GM19099 (cell line): ENCODE measurements around the gene TRAPPC3L.
A peak's percentile ranks its signal among the peaks of the same experiment; 100 is the strongest.

ENCODE experiments used
- POLR2A ChIP-seq: IDR thresholded peaks from 3 replicates; pipeline ENCODE4 v1.6.1; 2011; ENCODE audit warnings: low read depth; ENCODE audit not compliant: insufficient read length; ENCODE audit errors: extremely low read depth

The TRAPPC3L gene

DNA sequence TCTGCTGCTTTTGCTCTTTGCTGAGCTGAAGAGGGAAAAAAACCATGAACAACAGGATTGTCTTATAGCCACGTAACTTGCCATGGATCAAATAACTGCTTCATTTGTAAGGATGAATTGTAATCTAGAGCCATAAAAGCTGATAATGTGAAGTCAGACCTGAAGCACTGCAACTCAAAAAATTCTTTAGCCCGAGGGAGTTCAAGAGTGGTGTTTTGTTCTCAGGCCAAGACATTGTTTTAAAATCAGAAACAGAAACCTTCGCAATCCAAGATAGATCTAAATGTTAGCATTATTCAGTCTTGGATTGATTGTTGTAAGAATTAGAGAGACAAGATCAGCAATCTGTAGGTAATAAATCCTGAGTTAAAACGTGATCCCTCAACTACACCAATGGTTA, at the start of gene TRAPPC3L:
TSS of gene TRAPPC3L (minus strand) at position 34 of the 400 bp plus-strand sequence. CDS start 170 bp downstream, outside the sequence.
- TF ChIP-seq POLR2A, result no peak

DNA sequence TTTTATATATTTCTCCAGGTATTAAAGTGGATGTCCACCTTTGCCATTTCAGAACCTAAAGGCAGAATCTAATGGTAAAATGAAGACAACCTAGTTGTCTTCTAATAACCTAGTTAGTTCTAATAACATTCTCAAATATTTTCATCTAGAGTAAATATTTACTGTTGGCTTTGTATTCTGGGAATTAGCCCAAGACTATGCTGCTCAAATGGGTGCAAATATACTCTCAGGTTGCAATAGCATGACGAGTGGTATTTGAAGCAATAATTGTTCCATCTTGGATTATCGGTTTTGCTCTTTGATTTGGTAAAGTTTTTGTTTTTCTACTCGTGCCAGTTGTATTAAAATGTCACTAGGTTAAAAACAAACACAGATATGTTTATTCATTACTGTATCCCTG, 49.8 kb upstream of the TRAPPC3L start:
- no peak for TF ChIP-seq POLR2A

DNA sequence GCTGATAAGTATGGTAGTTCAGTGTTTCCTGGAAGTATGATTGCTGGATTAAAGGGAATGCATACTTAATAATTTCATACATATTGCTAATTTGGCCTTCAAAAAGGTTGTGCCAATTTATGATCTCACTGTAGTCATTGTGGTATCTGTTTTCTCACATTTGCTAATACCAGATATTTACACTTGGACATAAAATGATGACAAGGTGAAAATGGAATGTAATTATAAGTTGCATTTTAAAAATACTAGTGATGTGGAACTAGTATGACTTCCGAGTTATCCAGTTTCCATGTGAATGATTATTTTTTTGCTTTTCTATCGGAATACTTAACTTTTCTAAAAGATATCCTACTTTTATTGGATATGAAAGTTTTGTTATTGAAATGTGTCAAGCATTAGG, 41.3 kb upstream of the TRAPPC3L start:
- TF ChIP-seq POLR2A, result no peak

DNA sequence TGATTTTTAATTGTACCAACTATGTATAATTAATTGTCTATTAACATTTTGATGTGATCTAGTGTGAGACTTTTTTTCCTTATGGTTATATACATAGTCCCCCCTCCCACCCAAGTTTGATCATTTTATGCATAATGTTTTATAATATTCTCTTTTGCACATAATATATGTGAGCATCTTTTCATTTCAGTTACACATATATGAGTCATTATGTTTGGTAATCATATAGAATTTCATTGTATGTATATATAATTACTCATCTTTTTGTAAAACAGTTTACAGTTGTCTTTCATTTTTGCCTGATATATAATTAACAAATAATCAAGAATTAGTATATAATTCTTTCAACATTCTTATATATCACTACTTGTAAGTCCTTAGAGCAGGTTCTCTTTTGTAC, 40.8 kb upstream of the TRAPPC3L start:
- TF ChIP-seq POLR2A, result no peak

DNA sequence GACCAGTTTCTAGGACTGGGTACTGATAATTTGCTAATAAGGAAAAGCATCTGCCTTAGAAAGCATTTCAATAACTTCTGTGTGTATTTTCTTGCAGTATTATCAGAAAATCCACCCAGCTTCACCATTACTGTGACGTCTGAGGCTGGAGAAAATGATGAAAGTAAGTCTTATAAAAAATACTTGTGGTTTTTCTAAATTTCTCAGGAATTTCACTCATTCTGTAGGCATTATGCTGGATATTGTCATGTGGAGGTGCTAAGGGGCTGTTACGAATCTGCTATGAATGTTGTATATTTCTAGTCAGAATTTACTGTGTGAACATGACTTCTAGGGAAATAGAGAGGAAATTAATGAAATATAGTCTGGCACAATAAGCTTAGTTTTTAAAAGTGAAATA, 34.7 kb upstream of the TRAPPC3L start:
- no peak for TF ChIP-seq POLR2A

DNA sequence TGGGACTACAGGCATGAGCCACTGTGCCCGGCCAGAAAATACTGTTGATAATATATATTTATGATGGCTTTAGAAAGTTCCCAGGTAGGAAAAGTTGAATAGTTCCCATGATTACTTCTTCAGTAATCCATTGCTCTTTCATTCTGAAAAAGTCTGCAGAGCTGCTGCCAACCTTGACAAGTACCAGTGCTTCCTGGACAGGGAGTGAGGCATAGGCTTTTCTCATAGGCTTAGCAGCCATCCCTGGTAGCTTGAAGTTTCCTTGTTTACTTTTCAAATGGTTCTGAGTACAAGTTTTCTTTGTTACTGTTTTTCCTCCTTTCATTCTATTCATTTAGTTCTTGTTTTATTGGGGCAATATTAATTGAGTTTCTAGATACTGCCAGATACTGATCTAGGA, 33.7 kb upstream of the TRAPPC3L start:
- TF ChIP-seq POLR2A, result no peak

DNA sequence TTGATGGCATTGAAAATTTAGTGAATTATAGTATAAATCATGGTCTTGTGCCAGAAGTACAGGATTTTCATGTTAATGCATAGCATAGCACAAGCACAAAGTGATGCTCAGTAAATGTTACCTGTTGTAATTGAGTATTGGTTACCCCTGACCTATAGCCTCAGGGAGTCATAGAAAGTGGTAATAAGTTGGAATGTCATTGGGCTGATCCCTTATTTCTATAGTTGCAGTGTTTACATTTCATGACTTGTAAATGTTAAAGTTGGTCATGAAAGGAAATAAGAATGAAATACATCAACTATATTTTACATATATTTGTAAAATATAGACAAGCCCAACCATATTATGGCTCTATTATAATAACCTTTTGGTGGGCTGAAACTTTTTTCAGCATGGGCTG, 32.9 kb upstream of the TRAPPC3L start:
- TF ChIP-seq POLR2A, result no peak

DNA sequence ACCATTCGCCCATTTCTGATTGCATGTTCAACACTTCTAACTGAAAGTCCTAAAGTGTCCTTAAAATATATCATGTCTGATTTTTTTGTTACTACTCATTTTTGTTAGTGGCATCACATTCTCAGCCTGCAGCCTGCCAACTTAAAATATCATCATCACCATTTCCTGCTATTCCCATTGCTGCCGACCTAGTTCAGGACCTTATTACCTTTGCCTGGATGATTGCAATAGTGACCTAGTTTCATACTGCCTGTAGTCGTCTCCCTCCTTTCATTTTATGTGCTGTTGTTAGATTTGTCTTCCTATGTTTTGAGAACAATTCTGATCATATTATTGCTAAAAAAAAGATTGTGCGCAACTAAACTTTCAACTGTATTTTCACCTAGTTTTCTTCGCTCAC, 32.0 kb upstream of the TRAPPC3L start:
- no peak for TF ChIP-seq POLR2A

DNA sequence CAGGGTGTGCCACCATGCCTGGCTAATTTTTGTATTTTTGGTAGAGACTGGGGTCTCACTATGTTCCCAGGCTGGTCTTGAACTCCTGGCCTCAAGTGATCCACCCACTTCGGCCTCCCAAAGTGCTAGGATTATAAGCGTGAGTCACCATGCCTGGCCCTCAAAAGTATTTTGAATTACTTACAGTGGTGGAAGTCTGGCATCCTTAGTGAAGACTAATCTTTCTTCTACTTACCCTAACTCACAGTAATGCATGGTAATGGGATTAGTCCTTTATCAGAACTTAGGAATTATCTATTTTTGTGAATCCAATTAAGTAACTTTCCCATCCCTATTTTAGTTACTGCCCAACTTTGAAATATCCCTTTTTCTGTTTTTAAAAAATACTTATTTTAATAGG, 29.7 kb upstream of the TRAPPC3L start:
- no peak for TF ChIP-seq POLR2A

DNA sequence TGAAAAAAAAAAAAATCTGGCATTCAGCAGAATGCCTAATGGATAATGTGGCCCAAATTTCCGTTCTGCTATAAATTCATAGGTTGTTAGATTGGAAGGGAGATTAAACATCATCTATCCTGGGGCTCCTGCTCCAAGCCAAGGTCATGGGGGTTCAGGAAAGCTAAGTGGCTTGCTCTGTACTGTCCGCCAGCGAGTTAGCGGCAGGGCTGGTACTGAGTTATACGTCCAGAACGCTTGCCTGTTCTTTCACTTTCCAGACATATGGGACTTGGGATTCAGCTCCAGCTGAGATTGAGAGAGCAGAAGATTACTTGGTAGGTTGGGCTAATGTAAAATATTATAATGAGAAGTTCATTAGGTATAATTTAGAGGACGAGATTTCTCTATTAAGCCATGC, 26.7 kb upstream of the TRAPPC3L start:
- no peak for TF ChIP-seq POLR2A

DNA sequence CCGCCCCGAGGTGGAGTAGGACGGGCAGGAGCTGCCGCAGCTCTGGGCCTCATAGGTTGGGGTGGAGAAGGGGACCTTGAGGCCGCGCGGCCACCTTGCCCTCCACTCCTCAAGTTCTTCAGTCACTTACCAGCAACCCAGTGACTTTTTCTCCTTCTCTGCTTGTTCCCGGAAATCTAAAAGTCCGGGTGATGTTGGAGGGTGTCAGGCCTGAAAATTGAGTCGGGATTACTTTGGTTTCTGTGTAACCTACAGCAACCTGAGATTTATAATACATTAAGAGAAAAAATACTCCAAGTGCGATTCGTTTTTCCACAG, 26.2 kb upstream of the TRAPPC3L start:
- no peak for TF ChIP-seq POLR2A

DNA sequence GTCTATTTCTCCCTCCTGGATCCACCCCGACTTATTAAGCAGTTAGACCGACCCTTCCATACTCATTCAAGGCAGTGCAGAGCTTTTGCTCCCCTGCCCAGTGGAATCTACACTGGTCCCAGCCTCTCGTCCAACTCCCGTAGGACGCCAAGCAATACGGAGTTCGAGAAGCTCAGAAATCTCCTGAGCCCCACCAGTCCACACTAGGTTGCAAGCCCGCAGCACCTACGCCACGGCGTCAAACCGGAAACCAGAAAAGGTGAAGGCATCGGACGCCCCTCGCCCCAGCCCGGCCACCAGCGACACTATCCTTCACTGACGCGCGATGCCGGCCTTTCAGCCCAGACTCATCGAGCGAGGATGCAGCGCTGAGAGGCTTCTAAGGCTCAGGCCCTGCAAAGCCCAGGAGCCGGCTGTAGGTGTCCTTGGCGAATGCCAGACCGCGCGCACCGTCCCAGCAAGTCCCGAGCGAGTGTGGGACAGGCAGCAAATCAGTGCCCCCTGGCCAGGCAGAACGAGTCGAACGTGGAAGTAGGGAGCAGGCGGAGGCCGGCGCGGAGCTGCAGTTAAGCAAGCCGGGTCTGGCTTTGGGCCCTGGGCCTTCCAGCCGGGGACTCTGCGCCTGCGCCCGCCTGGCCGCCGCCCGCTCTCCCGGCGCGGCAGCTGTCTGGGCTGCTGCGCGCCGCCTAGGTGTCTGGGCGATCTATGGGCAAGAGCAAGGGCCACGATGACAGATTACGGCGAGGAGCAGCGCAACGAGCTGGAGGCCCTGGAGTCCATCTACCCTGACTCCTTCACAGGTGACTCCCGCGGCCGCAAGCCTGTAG, 25.6 kb upstream of the TRAPPC3L start, which contains the start of gene RWDD1:
TSS of gene RWDD1 (plus strand) at position 649 of the 827 bp plus-strand sequence. CDS start at position 728, 79 bp downstream.
- peak; percentile 90 for TF ChIP-seq POLR2A

DNA sequence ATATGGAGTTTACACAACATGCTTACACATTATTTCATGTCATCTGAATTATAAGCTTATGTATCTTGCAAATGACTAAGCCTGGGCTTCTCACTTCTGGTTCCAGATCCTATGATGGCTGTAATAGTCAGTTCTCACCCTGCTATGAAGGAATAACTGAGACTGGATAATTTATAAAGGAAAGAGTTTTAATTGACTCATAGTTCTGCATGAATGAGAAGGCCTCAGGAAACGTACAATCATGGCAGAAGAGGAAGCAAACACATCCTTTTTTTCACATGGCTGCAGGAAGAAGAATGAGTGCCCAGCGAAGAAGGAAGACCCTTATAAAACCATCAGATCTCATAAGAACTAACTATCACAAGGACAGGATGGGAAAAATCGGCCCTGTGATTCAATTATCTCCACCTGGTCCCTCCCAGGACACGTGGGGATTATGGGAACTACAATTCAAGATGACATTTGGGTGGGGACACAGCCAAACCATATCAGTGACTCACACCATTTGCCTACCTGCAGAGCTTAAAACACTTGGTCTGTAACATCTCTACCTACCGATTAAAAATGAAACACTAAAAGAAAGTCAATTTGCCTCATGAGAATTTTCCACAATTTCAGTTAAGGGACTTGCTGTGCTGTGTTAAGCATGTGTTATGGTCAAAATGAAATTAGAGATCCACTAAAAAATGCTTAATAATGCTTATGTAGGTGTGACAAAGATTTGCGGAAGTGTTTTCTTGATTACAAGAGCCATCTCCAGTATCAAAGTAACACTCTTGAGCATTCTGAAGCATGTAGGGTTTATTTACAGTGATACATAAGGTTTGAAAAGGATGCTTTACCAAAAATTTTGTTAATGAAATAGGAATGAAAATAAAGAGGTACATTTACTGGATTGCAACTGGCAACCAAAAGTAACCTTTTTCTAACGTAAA, 23.6 kb upstream of the TRAPPC3L start:
- TF ChIP-seq POLR2A, result no peak

DNA sequence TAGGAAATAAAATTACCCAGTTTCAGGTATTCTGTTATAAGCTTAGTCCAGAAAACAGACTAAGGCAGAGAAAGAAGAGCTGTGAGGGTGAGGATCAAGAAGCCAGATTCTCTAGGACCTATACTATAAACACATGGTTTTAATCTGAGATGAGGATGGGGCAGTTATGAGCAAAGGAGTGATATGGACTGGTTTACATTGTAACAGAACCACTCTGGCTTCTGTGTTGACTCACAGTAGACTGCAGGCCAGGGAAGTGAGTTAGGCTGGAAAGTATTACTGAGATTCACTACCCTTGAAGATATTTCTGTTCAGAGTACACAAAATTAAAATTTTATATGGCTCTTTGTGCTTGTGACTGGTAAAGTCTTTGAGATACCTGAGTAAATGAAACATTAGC, 22.6 kb upstream of the TRAPPC3L start:
- no peak for TF ChIP-seq POLR2A

DNA sequence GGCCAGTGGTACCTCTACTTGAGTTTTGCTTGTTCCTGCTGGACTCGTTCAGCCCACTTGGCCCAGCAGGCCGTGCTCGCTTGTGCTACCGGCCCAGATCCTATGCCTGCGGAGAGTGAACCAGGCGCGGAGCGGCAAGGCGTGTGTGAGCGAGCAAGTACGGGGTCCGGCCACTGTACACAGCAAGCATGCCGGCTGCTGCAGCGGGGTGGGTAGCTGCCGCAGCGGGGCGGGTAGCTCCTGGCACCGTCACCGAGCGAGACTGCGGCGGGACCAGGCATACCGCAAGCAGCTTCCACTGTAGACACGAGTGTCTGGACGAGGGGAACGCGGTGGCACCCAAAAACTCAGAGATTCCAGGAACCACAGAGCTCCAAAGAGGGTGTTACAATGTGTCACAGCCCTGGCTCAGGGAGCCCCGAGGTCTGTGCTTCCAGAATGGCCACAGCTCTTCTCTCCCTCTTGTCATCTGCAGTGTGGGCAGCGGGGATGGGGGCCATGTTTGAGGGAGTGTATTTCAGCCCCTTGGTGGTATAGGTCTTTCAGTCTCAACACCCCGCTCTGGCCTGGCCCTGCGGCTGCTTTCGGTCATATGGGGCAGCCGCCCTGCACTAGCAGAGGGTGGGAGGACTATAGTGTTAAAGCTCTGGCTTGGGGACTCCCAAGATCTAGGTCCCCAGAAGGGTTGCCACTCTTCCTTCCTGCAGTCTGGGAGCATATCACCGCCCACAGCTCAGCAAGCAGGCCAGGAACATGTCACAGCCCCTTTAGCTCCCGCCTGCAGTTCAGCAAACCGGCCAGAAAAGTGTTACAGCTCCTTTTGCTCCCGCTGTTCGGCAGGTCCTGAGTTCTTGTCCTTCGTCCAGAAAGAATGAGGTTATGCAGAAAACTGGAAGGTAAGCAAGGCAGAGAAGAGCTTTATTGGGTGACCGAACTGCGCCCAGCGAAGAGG, 19.7 kb upstream of the TRAPPC3L start:
- no peak for TF ChIP-seq POLR2A
